Measurements from ENCODE around the gene AMBN. TPM values are rescaled to one million over a fixed set of nuclear protein-coding genes. Genes with fewer than 3 reads are reported as not detected.
"Not testable (repeated sequence)": the region's sequence is repeated elsewhere in the genome, so short reads cannot be mapped to it uniquely, and the experiment has no call there.

The AMBN gene
- total RNA-seq, 4 donors from 2014 or later: 0.42 to 0.68 TPM; not detected in 2

DNA sequence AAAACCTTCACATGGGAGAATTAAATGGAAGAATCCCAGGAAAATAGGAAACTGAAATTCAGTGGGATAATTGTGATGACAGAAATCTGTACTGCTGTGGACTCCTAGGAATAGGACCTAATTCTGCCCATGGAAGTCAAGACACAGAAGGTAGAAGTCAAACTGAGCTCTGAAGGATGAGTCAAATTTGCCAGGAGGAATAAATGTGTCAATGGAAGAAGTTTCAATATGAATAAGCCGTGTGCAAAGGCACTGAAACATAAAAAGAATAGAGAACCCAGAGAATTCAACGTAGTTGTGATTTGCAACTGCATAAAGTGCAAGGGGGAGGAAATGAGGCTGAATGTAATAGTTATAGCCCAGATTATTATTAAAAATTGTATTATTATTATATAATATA is 48.1 kb downstream of the AMBN start:
- no peaks in the 10 kb centered on the region for H3K27me3 ChIP-seq
- TF ChIP-seq, protein P1, sequence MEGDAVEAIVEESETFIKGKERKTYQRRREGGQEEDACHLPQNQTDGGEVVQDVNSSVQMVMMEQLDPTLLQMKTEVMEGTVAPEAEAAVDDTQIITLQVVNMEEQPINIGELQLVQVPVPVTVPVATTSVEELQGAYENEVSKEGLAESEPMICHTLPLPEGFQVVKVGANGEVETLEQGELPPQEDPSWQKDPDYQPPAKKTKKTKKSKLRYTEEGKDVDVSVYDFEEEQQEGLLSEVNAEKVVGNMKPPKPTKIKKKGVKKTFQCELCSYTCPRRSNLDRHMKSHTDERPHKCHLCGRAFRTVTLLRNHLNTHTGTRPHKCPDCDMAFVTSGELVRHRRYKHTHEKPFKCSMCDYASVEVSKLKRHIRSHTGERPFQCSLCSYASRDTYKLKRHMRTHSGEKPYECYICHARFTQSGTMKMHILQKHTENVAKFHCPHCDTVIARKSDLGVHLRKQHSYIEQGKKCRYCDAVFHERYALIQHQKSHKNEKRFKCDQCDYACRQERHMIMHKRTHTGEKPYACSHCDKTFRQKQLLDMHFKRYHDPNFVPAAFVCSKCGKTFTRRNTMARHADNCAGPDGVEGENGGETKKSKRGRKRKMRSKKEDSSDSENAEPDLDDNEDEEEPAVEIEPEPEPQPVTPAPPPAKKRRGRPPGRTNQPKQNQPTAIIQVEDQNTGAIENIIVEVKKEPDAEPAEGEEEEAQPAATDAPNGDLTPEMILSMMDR (IDR thresholded peaks at IDR 0.05): no peak
- TF ChIP-seq POLR2A (IDR thresholded peaks at IDR 0.05) (no peak), POLR2AphosphoS5 (IDR thresholded peaks at IDR 0.05) (no peak), EP300 (IDR thresholded peaks at IDR 0.05) (no peak)
- H3K4me1 ChIP-seq: no peaks in the 10 kb centered on the region
- H3K36me3 ChIP-seq: no peaks in the 10 kb centered on the region
- no peaks in the 10 kb centered on the region for H3K9me3 ChIP-seq
- no peak overlapping the region for H3K4me3 ChIP-seq
- 65% methylated on average over 2 of the region's 2 CpGs for WGBS
- DNase-seq (ENCODE audit: low spot score in 2 of 2): no peak
- H3K27ac ChIP-seq: no peak overlapping the region

DNA sequence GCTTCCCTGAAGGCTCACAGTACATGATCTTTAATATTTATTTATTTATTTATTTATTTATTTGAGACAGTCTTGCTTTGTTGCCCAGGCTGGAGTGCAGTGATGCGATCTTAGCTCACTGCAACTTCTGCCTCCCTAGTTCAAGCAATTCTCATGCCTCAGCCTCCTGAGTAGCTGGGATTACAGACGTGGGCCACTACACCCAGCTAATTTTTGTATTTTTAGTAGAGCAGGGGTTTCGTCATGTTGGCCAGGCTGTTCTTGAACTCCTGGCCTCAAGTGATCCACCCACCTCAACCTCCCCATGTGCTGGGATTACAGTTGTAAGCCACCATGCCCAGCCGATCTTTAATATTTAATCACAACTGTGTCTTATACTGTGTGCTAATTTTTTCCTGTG is 58.7 kb downstream of the AMBN start:
- WGBS: 72% methylated on average over 4 of the region's 4 CpGs
- not testable (repeated sequence) for H3K27me3 ChIP-seq; H3K4me1 ChIP-seq; H3K27ac ChIP-seq; H3K4me3 ChIP-seq; H3K36me3 ChIP-seq; H3K9me3 ChIP-seq; DNase-seq (ENCODE audit: low spot score in 2 of 2)

DNA sequence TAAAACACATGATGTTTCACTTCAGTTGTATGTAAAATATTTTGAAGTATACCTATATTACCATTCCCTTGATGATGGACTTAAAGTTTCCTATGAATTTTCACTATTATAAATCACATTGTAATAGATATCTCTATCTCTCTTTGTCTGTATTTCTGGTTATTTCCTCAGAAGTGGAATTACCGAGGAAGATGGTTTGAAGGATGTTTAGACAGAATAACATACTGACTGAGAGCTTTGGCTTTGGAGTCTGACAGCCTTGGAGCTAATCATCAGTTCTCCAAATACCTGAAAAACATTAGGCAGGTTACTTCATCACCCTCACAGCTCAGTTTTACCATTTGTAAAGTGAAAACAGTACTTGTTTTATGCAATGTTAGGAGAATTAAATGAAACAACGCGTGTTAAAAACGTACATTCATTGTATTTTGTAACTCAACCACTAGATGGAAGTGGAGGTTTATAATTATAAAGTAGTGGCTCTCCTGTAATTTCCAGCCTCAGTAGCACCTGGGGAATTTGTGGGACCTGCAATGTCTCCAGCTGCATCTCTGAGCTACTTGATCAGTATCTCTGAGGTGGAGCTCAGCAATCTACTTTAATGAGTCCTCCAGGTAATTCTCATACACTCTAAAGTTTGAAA is 59.9 kb downstream of the AMBN start:
- H3K4me1 ChIP-seq: peaks cover 4% of the 10 kb centered on the region
- no peaks in the 10 kb centered on the region for H3K27me3 ChIP-seq
- H3K36me3 ChIP-seq: no peaks in the 10 kb centered on the region
- no peak overlapping the region for H3K4me3 ChIP-seq
- DNase-seq (ENCODE audit: low spot score in 2 of 2): no peak
- no peaks in the 10 kb centered on the region for H3K9me3 ChIP-seq
- no peak overlapping the region for H3K27ac ChIP-seq
- no peak for TF ChIP-seq POLR2A (IDR thresholded peaks at IDR 0.05)
- TF ChIP-seq, protein P1 (IDR thresholded peaks at IDR 0.05): peak; percentile 19 to 39
- WGBS: 9% methylated on average over 4 of the region's 4 CpGs

DNA sequence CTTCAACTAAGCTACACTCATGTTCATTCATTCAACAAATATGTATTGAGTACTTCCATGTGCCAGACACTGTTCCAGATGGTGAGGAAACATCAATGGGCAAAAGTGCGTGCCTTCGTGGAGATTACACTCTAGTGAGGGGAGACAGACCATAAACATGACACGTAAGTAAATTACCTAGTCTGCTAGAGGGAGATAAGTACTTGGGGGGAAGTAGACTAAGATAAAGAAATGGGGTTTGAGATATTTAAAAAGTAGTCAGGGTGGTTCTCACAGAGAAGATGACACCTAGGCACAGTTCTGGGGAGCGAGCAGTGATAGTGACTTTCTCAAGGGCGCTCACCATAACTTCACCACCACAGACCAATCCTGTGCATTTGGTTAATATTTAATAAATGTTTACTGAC is 62.6 kb downstream of the AMBN start:
- TF ChIP-seq POLR2AphosphoS5 (IDR thresholded peaks at IDR 0.05): no peak
- no peak for TF ChIP-seq EP300 (IDR thresholded peaks at IDR 0.05)
- TF ChIP-seq, protein P1 (IDR thresholded peaks at IDR 0.05): no peak
- no peak for TF ChIP-seq POLR2A (IDR thresholded peaks at IDR 0.05)
- no peak for DNase-seq (ENCODE audit: low spot score in 2 of 2)
- Histone ChIP-seq H3K4me1 (peaks cover 4% of the 10 kb centered on the region), H3K9me3 (no peaks in the 10 kb centered on the region), H3K36me3 (no peaks in the 10 kb centered on the region), H3K27ac (no peak overlapping the region), H3K4me3 (no peak overlapping the region), H3K27me3 (no peaks in the 10 kb centered on the region)
- 59% methylated on average over 5 of the region's 5 CpGs for WGBS

Other genes with a start within 250 kb of the AMBN start
- not detected for gene SMR3A, start 231.5 kb upstream of the AMBN start, total RNA-seq
- gene SMR3B, start 209.1 kb upstream of the AMBN start, total RNA-seq: not detected
- gene OPRPN, start 194.3 kb upstream of the AMBN start, total RNA-seq: not detected
- gene MUC7, start 120.1 kb upstream of the AMBN start, total RNA-seq: 1 to 10 TPM in 3 of 4 donors, under 1 TPM in 1; 0.86 to 6.8 (median 1.7) TPM
- under 1 TPM in 2 of 4 donors, not detected in 2; 0.79 to 0.83 TPM for gene AMTN, start 73.7 kb upstream of the AMBN start, total RNA-seq
- gene ENAM, start 36.5 kb downstream of the AMBN start, total RNA-seq: not detected
- 1 to 10 TPM in 2 of 4 donors, under 1 TPM in 1, not detected in 1; 0.68 to 8.4 (median 1.4) TPM for gene JCHAIN, start 74.3 kb downstream of the AMBN start, total RNA-seq
- 10 to 100 TPM; 19.2 to 27.6 (median 22.6) TPM for gene UTP3, start 96.3 kb downstream of the AMBN start, total RNA-seq
- gene RUFY3, start 129.7 kb downstream of the AMBN start, total RNA-seq: 100 to 1,000 TPM in 1 of 4 donors, 10 to 100 TPM in 3; 53.2 to 155 (median 68.1) TPM
- 10 to 100 TPM; 37.5 to 54.2 (median 46.7) TPM for gene GRSF1, start 247.6 kb downstream of the AMBN start, total RNA-seq

All from suprapubic skin (tissue), 4 donors.